Stimulated activated CD8-positive, alpha-beta memory T cell treated with anti-CD3 and anti-CD28 coated beads, Interleukin-12 subunit alpha, Interleukin-12 subunit beta, amount 100 ng/mL, for 24 hours (primary cell): ENCODE measurements around the gene ZNHIT2.

Source experiments
- DNase-seq: peaks from one replicate; pipeline ENCODE4 v3.0.0-alpha.2; 2020; ENCODE audit errors: extremely low read depth

Gene ZNHIT2

DNA sequence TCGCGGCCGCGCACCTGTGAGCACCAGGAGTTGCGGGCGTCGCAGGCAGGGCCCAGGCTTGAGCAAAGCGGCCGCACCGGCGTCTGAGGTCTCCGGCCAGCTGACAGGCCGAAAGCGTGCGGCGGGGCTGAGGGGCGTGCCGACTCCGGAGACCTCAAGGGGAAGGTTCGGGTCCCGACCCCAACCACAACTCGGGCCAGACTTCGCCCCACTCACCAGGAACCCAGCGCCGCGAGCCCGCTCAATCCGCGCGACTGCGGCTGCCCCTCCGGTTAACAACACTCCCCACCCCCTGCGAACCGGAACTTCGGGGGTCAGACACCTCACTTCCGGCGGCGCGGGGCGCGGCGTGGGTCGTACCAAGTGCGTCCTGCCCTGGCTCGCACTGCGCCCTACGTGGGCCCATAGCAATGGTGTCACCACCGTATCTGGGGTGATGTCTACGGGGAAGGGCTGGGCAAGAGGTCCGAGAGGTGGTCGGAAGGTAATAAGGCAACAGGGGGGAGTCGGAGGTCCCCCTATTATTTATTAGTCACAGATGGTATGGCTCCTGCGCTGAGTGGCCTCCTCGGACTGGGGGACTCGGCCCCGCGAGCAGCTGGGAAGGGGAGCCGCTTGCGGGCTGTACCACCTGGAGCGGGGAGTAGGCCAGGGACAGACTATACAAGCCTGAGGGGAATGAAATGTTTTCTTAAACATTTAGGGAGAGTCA lies 16.9 kb upstream of the ZNHIT2 start, which contains the start of gene SYVN1:
TSS of gene SYVN1 (minus strand) at position 280 of the 712 bp plus-strand sequence. CDS start 918 bp downstream, outside the sequence.
- DNase-seq: peak; percentile 85

DNA sequence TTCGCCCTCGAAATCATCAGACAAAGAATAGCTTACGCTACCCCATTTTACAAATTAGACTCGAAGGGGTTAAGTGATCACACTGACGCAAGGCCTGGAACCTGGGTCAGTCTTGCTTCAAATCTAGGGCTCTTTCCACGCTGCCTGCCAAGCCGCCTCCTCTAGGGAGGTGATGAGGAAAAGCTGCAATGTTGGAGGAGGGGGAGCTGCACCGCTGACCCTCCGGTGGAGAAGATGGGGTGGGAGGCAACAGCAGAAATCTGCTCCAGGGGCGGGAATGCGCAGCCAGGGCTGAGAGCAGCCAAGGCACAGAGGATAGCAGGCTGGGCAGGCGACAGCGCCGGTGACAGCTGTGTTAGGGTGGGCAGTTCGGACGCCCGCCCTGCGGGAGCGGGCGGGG lies 16.2 kb upstream of the ZNHIT2 start:
- no peak for DNase-seq

DNA sequence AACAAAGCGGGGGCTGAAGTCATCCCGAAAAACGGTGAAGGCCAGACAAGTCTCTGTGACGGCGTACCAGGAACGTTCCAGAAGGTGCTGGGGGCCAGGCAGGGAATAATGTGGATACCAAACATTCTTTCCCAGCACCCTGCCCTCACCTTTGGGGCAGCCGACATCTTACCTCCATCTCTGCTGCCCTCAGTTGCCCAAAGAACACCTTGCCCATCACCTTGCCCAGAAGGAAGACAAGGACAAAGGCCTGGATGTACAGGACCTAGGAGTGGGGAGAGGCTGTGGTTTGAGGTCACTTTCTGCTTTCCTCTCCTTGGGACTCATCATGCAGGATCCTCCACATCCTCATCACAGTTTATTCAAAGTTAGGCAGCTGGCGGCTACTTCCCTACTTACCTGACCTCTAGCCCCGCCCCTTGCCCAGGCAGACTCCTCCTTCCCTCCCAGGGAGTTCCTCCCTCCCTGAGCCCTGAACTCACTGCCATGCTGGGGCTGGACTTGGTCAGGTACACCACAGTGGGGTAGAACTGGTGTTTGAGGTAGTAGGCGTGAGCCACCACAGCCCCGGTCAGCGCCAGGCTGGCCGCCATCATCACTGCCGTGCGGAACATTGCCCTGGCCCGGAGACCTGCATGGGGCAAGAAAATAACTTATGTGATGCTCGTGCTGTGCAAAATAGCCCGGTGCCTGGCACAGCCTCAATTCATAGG lies 15.6 kb upstream of the ZNHIT2 start:
- no peak for DNase-seq

DNA sequence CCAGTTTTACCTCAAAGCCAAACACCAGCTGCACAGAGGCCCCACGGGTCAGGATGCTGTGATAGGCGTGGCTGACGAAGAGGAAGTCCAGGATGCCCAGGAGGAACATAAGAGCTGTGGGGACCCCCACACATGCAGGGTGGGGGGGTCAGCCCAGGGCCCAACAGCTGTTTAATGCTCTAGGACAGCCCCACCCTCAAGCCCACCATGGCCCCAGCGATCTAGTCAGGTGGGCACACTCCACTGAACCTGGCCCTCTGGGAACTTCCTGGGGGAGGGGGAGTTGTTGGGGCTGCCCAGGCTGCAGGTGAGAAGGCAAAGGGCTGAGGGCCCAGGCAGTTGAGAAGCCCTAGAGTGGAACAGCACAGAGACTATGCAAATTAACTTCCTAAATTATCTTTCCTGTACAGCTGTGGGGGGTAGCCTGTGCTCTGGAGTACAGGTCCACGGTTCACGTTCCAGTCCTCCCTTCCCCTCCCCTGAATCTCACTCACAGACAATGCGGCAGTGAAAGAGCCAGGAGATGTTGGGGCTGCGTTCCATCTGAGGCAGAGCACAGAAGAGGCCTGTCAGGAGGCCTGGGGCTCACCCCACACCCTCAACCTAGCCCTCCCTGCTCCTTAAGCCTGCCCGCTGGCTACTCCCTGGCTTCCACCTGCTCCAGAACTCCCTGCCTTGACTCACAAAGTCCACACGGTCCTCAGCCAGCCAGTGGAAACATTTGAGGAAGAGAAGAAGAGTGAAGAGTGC lies 14.9 kb upstream of the ZNHIT2 start:
- no peak for DNase-seq

DNA sequence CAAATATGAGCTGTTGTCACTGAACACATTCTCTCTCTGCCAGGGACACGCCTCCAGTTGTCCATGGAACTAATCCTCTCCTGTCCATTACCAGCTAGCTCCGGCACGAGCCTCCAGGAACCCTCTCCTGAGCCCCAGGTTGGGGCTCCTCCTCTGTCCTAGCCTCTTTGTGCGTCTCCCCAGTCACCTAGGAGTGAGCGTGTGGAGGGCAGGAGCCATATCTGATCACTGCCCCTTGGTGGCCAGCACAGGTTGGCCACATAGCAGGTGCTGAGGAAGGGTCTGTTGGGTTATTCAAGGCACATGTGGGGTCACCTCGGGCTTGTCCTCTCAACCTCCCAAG lies 14.4 kb upstream of the ZNHIT2 start:
- no peak for DNase-seq

DNA sequence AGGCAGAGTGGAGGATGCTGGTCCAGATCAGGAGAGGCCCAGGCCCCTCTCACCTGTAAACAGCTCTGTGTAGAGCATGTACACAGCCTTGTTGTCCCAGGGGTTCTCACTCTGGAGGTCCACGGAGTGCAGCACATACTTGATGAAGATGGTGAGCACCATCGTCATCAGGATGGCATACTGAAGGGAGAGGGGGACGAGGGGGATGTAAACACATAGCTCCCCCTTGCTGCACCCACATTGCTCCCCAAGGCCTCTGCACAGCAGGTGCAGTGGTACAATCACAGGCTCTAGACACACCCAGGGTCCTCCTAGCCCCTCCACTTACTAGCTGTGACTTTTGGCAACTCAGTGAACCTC lies 13.9 kb upstream of the ZNHIT2 start:
- DNase-seq: no peak

DNA sequence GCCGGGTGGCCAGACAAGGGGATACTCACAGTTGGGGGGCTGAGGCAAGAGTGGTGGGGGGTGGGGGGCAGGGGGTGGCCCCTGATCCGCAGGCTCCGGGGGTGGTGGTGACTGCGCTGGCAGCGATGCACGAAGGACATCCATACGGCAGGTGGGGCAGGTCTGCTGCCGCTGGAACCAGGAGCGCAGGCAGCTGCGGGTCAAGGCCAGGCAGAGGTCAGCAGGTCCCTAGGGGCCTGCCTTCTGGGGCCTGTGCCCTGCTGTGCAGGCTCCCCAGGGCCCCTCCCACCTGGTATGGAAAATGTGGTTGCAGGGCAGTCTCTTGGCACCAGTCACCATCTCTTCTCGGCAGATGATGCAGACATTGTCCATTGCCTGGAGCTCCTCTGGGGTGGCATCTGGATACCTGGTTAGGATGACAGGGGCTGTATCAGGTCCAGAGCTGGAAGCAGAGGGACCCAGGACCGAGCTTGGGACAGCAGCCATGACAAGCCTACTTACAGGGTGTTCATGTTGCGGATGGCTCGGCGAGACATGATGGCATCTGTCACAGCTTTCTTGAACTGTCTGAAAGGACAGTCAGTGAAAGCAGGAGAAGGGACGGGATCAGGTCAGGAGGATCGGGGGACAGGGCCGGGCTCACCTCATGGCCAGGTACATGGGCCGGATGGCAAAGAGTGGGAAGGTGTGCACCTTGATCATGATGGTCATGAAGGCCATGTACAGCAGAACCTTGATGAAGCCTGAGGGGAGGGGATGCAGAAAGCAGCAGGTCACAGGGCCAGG lies 13.3 kb upstream of the ZNHIT2 start:
- no peak for DNase-seq

DNA sequence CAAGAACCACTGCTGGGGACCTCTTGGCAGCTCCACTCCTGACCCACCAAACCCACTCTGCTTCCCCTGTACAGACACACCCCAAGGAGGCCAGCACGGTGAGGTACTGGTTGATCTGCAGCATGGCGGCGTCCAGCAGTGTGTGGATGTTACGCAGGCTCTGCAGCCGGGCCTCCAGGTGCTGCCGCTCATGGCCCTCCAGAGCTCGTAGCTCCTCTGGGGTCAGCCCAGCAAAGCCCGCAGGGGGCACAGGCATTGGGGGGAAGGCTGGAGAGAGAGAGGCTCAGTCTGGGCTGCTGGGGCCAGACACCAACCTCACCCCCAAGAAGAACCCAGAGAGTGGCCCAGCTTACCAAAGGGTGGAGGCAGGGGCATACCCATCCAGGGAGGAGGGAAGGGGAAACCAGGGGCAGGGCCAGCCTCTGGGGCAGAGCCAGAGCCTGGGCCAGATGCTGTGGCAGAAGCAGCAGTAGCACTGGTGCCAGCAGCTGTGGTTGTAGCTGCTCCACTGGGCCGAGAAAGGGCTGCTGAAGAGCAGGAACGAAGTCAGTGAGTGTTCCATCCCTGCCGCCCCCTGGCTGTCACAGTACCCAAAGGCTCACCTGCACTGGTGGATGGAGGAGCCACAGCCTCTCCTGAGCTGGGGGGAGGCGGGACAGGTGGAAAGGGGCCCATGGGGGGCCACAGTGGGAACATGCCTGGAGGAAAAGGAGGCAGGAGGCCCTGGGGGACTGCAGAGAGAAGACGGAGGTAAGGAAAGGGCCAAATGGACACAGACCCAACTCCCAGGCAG lies 12.3 kb upstream of the ZNHIT2 start:
- DNase-seq: no peak

DNA sequence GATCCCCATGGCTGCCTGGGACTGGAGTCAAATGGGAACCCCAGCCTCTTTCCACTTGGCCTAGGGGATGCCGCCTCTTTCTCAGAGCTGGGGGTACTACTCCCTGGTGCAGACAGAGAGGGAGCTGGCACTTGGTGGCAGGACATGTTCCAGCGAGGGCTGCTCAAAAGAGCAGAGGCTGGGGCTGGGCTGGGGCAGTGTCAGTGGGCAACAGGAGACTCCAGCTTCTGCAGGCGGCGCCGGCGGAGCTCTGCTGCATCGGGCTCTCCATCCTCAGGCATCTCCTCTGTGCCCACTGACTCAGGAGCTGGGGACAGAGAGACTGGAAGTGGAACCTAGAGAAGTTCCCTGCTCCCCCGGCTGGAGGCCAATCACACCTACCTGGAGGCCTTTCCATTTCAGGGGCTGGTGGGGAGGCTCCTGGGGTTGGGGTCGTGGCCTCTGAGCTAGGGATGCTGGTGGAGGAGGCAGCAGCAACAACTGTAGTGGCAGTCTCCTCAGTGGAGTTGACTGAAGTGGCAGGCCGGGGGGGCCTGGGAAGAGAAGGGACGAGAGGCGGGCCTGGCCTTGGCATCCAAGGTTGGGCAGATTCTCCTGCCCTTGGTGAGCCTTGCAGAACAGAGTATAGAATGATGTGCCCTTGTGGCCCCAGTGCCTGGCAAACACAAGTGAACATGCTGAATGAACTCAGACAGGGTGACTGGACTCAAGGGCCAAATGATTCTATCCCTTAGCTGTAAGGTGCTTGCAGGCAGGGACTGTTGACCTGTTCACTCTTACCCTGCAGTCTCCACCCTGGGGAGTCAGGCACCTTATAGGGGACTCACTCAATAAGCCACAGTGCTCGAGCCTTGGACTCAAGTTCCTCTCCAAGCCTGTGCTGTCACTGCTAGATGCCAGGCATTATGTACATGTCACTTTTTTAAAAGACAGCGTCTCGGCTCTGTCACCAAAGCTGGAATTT lies 11.0 kb upstream of the ZNHIT2 start:
- DNase-seq: no peak

DNA sequence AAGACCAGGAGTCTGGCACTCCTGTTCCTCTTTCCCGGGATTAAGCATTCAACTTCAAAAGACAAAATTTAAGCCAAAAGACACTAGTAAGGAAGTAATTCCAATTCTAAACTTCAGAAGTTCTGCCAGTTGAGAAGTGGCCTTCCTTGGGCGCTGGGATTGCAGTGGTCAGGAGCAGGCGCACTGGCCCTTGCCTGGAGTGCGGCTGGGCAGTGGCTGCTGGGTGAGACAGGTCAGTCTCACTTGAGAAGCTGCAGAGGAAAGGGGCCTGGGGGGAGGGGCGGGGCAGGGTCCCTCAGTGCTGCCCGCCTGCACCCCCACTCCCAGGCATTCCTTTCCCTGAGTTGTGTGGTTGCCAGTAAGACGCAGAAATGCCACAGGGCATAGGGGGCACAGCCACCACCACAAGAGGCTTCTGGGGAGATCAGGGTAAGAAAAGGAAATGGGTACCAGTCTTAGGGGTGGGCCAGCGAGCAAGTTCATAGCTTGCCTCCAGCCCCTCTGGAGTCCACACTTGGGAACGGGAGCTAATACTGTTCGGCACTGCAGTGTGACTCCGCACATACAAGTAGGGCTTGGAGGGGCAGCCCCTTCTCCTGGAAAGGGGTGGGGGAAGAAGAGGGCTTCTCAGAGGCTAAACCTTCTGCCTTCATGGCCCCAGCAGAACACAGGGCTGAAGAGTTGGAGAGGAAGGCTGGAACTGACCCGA lies 10.1 kb upstream of the ZNHIT2 start:
- no peak for DNase-seq

DNA sequence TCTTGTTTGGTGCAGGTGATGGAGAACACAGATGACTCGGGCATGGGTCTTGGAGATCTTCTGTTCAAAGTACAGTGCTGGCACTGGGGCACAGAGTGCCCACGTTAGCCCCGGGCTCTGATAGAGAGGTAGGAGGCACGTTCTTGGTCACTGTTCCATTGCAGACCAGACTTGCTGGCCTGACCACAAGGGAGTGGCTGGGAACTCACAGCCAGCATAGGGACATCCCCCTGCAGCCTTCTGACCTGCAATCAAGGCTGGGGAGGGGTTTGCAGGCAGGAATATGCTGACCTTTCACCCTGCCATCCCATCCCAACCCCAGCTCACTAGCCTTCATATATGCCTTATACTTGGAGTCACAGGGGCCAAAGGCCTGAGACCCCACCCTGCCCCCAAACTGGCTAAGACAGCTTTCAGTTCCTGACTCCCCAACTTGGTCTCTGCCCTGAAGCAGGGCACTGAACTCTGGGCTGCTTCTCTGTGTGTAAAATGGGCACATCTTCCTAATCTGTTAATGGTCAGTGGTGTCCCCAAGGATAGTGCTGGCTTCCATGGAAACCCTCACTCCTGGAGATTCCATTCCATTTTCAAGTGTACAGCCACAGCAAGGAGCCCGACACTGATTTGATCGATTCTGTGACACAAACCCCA lies 9.2 kb upstream of the ZNHIT2 start:
- DNase-seq: no peak

DNA sequence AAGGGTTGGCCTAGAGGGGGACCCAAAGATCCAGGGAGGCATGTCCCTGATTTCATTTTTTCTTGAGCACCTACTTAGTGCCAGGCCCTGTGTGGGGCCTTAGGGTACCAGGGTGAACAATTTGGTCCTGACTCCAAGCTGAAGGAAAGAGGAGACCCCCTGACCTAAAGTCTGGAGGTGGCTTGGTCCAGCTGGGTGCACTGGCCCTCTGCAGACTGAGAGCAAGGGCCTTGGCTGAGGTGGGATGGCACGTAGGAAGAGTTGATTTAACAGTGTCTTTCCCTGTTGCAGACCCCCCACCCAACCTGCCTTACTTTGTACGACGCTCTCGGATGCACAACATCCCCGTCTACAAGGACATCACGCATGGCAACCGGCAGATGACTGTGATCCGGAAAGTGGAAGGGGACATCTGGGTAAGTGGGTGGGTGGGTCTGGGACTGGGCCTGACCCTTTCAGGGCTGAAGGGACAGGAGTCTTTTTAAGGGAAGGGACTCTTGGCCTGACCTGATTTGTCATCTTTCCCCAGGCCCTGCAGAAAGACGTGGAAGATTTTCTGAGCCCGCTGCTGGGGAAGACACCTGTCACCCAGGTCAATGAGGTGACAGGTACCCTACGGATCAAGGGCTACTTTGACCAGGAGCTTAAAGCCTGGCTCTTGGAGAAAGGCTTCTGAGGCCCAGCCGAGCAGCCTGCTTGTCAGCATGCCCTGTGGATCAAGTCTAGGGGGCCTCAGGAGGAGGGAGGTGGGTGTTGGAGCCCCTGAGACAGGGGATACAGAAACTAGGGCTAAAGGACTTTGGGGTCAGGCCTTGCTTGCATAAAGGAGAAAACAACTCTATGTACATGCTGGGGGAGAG lies 7.9 kb upstream of the ZNHIT2 start:
- no peak for DNase-seq

DNA sequence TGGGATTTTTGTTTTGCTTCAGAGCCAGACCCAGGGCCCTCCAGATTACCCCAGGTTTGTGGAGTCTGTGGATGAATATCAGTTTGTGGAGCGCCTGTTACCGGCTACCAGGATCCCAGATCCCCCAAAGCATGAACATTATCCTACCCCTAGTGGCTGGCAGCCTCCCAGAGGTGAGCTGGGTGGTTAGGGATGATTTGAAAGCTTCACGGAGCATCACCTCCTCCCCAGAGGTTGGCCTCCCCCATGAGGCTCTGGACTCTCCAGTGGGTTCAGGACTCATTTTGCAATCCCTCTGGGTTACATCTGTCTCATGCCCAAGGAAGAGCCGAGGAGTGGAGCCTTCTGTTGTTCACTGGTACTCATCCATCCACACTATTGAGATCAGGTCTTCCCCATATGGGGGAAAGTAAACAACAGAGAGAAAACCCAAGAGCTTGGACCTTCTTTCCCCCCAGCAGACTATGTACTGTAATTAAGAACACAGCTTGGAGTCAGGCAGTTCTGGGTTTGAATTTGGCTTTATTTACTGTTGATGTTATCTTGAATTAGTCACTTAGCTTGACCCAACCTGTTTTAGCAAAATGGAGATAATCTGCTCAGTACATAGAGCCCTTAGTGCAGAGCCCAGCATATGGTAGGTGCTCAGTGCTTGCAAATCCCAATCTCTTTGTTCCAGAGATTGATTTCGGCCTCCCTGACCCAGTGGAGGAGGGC lies 7.1 kb upstream of the ZNHIT2 start:
- no peak for DNase-seq

DNA sequence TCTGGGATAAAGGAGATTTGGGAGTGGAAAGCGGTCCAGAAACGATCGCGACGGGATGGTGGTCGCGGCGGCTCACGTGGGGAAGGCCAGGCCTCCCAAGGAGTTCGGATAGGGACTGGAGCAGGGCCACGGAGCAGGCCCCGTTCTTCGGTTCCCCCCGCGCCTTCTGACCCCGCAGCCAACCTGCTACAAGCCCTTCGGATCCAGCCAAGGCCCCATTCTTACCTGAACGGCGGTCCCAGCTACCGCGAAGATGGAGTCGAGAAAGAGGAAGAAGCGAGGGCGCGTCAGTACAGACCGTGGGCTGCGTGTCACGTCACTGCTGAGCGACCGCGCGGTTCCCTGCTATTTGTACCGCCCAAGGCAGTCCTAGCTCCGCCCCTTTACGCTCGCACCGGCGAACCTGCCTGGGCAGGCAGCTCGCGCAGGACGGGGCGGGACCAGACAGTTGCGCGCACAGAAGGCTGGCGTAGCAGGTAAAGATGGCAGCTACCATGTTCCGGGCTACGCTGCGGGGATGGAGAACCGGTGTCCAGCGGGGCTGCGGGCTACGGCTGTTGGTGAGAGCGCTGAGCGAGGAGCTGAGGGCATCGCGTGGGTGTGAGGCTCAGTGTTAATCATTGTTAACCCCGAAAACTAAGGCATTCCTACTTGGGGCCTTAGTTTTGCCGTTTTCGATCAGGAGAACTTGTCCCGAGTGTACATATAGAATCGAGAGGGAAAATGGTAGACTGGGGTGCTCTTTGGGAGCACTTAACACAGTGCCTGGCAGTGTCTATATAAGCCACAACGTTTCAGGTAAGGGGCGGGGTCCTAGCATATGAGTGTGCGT lies 4.6 kb upstream of the ZNHIT2 start, which contains the start of the genes FAU and MRPL49:
TSS of gene FAU (minus strand) at position 270 of the 832 bp plus-strand sequence. CDS start 321 bp downstream, outside the sequence.
TSS of gene MRPL49 (plus strand) at position 457 of the 832 bp plus-strand sequence. CDS start at position 483, 26 bp downstream.
- DNase-seq: peak; percentile 97

DNA sequence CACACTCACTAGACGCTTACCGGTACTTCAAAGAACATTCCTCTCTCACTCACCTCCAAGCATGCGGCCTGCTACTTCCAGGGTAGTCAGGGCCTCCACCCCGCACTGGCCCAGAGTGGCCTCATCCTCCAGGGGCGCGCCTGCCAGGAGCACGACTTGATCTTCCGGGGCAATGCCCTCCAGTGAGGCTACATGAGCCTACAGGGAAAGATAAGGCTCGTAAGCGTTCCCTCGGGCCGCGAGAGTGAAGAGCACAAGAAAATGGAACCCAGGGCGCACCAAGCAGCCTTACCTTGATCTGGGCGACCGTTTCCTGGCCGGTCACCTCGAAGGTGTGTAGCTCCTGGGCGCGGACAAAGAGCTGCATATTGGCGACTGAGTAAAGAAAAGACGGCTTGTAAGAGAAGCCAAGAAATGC lies 4.0 kb upstream of the ZNHIT2 start:
- DNase-seq: no peak

DNA sequence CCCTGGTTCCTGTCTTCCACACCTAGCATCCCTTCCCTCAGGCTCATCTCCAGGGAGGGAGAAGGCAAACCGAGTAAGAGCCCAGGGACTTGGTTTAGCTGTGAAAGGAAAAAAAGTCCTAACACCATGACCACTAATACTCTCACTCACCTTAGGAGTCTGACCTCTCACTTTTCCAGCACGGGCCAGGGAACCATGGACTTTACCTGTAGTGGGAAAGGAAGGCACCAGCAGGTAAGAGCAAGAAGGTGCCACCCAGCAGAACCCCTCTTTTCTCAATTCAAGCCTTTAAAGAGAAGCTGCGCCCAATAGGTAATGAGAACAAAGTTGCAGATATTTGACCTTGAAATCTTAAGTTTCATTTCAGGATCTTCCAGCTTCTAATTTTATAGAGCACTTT lies 3.3 kb upstream of the ZNHIT2 start:
- DNase-seq: no peak
